Measurements from ENCODE around the gene C17orf67.

- no peak for TF ChIP-seq ZNF331 (CRISPR knock-in tag; IDR thresholded peaks at IDR 0.05; ENCODE audit: low read depth)
- no peak for TF ChIP-seq POLR2AphosphoS5 (IDR thresholded peaks at IDR 0.05; ENCODE audit: low read depth)
- TF ChIP-seq CTCF (conservative IDR thresholded peaks at IDR 0.05; ENCODE audit: low read depth in 2 of 2): no peak
- no peak for TF ChIP-seq REST (IDR thresholded peaks at IDR 0.05; ENCODE audit: unreplicated experiment)
- no peak for TF ChIP-seq EZH2phosphoT487 (IDR thresholded peaks at IDR 0.05; ENCODE audit: unreplicated experiment)
- TF ChIP-seq EZH2 (IDR thresholded peaks at IDR 0.05; ENCODE audit: low read depth, unreplicated experiment): no peak
Measured at GRCh38 chr17:56881685-56882295, 48.1 kb upstream of the C17orf67 start.

All from GM23338 (cell line).